HEK293 (cell line): ENCODE results near the gene MECP2.

Experiments used
- CTCF ChIA-PET: fragments of 350-600 bp; formaldehyde crosslinking; extraction: SDS; loops from one replicate; lab custom pipeline; 2021; ENCODE audit warnings: antibody characterized with exemption; lab: Yijun Ruan, JAX
- POLR2A ChIA-PET: fragments of 300-600 bp; formaldehyde crosslinking; extraction: SDS; loops from one replicate; lab custom pipeline; 2020; ENCODE audit warnings: antibody characterized with exemption, inconsistent platforms; lab: Yijun Ruan, JAX
- H3K27ac ChIP-seq: fragments of 200-500 bp; sonication (Bioruptor generic); 2 replicates; pipeline ENCODE4 v1.5.1; 2014; ENCODE audit warnings: low read depth, low read length, control low read depth, inconsistent platforms; ENCODE audit errors: extremely low read depth
- H3K36me3 ChIP-seq, 2 experiments: fragments of 200-500 bp in 1 of 2; sonication (Bioruptor generic) in 1 of 2; 1 replicate in 1 of 2; 2 replicates in 1 of 2; pipeline ENCODE4 v1.5.1; 2014 to 2017; ENCODE audit warnings: inconsistent platforms in 2 of 2, low read length in 2 of 2; ENCODE audit not compliant: control insufficient read depth in 2 of 2, insufficient read depth in 1 of 2
- H3K4me1 ChIP-seq: fragments of 200-500 bp; sonication (Bioruptor generic); 2 replicates; pipeline ENCODE4 v1.5.1; 2014; ENCODE audit warnings: mild to moderate bottlenecking, low read length, inconsistent platforms; ENCODE audit not compliant: control insufficient read depth, insufficient read depth
- H3K4me3 ChIP-seq: 2 replicates; pipeline ENCODE4 v1.5.1; 2011; ENCODE audit warnings: low read depth, mild to moderate bottlenecking, control low read depth, low read length, moderate library complexity
- H3K9me3 ChIP-seq: fragments of 200-500 bp; sonication (Bioruptor generic); 2 replicates; pipeline ENCODE4 v1.5.1; 2014; ENCODE audit warnings: low read depth, low read length, inconsistent platforms; ENCODE audit not compliant: control insufficient read depth, insufficient read depth
- KLF1 ChIP-seq: fragments of 450-650 bp; formaldehyde crosslinking; IDR thresholded peaks from 2 replicates; pipeline ENCODE4 v1.5.1; 2016; ENCODE audit warnings: missing biosample characterization, missing genetic modification characterization
- PRDM6 ChIP-seq: fragments of 450-650 bp; formaldehyde crosslinking; IDR thresholded peaks from 2 replicates; pipeline ENCODE4 v1.5.1; 2017; ENCODE audit warnings: missing biosample characterization, missing genetic modification characterization
- RBAK ChIP-seq: fragments of 450-650 bp; formaldehyde crosslinking; IDR thresholded peaks from 2 replicates; pipeline ENCODE4 v1.5.1; 2016; ENCODE audit warnings: missing biosample characterization, missing genetic modification characterization
- SP7 ChIP-seq: fragments of 450-650 bp; formaldehyde crosslinking; IDR thresholded peaks from 2 replicates; pipeline ENCODE4 v1.5.1; 2016; ENCODE audit warnings: missing biosample characterization, missing genetic modification characterization
- ZBTB7A ChIP-seq: fragments of 450-650 bp; formaldehyde crosslinking; IDR thresholded peaks from 2 replicates; pipeline ENCODE4 v1.5.1; 2016; ENCODE audit warnings: low read depth, missing biosample characterization, missing genetic modification characterization
- ZNF148 ChIP-seq: fragments of 450-650 bp; formaldehyde crosslinking; IDR thresholded peaks from 2 replicates; pipeline ENCODE4 v1.5.0; 2017; ENCODE audit warnings: missing biosample characterization, missing genetic modification characterization, borderline replicate concordance
- ZNF157 ChIP-seq: fragments of 450-650 bp; formaldehyde crosslinking; IDR thresholded peaks from 2 replicates; pipeline ENCODE4 v1.5.1; 2016; ENCODE audit warnings: missing biosample characterization, missing genetic modification characterization
- ZNF174 ChIP-seq: fragments of 450-650 bp; formaldehyde crosslinking; IDR thresholded peaks from 2 replicates; pipeline ENCODE4 v1.5.0; 2017; ENCODE audit warnings: missing biosample characterization, mild to moderate bottlenecking, missing genetic modification characterization
- ZNF280C ChIP-seq: fragments of 450-650 bp; formaldehyde crosslinking; IDR thresholded peaks from 2 replicates; pipeline ENCODE4 v1.5.1; 2016; ENCODE audit warnings: missing biosample characterization, missing genetic modification characterization
- ZNF366 ChIP-seq: fragments of 450-650 bp; formaldehyde crosslinking; conservative IDR thresholded peaks from 2 replicates; pipeline ENCODE4 v1.5.1; 2016; ENCODE audit warnings: missing biosample characterization, missing genetic modification characterization
- ZNF37A ChIP-seq: fragments of 450-650 bp; IDR thresholded peaks from 2 replicates; pipeline ENCODE4 v1.5.1; 2018; ENCODE audit warnings: missing biosample characterization, missing genetic modification characterization
- ZNF510 ChIP-seq: fragments of 450-650 bp; formaldehyde crosslinking; IDR thresholded peaks from 2 replicates; pipeline ENCODE4 v1.5.1; 2018; ENCODE audit warnings: mild to moderate bottlenecking, missing genetic modification characterization, missing biosample characterization; ENCODE audit not compliant: insufficient replicate concordance
- ZNF514 ChIP-seq: fragments of 450-650 bp; formaldehyde crosslinking; IDR thresholded peaks from 2 replicates; pipeline ENCODE4 v1.5.1; 2016; ENCODE audit warnings: missing biosample characterization, missing genetic modification characterization
- ZNF558 ChIP-seq: fragments of 450-650 bp; formaldehyde crosslinking; IDR thresholded peaks from 2 replicates; pipeline ENCODE4 v1.5.1; 2016; ENCODE audit warnings: missing biosample characterization, missing genetic modification characterization
- ZNF624 ChIP-seq: fragments of 450-650 bp; formaldehyde crosslinking; IDR thresholded peaks from 2 replicates; pipeline ENCODE4 v1.5.1; 2017; ENCODE audit warnings: missing biosample characterization, missing genetic modification characterization
- ZNF629 ChIP-seq: fragments of 450-650 bp; formaldehyde crosslinking; IDR thresholded peaks from 2 replicates; pipeline ENCODE4 v1.5.1; 2017; ENCODE audit warnings: missing biosample characterization, missing genetic modification characterization

Gene MECP2

GRCh38 chrX:154004315-154004714 lies 93.2 kb downstream of the MECP2 start:
- CTCF ChIA-PET, result interaction anchor here (0.5 to 4.0 kb wide), 3 partner anchors 9 to 47 kb away, joined by 3 to 29 read pairs (median 3); no protein-coding TSS in a partner anchor
- Histone ChIP-seq H3K36me3 (peaks cover 0 to 8% of the 10 kb centered on the region in 2 experiments; a peak in 2 of 3 replicates), H3K9me3 (no peaks in the 10 kb centered on the region), H3K4me3 (no peak overlapping the region), H3K4me1 (no peaks in the 10 kb centered on the region), H3K27ac (no peak overlapping the region)
- POLR2A ChIA-PET, result interaction anchor here (1.3 kb wide), 1 partner anchor 14 kb away, joined by 5 read pairs; no protein-coding TSS in a partner anchor
- TF ChIP-seq ZBTB7A (tag by site-specific recombination), result no peak
- no peak for TF ChIP-seq ZNF510 (tag by site-specific recombination)
- TF ChIP-seq ZNF280C (tag by site-specific recombination), result no peak
- TF ChIP-seq ZNF157, result no peak
- no peak for TF ChIP-seq PRDM6
- TF ChIP-seq SP7 (tag by site-specific recombination), result no peak
- TF ChIP-seq RBAK (tag by site-specific recombination), result no peak
- no peak for TF ChIP-seq ZNF366 (tag by site-specific recombination)

- Histone ChIP-seq H3K4me1 (no peaks in the 10 kb centered on the region), H3K9me3 (no peaks in the 10 kb centered on the region), H3K27ac (no peak overlapping the region), H3K4me3 (no peak overlapping the region), H3K36me3 (peaks cover 0 to 3% of the 10 kb centered on the region in 2 experiments; a peak in 2 of 3 replicates)
- ChIA-PET POLR2A (no interaction called here), CTCF (interaction anchor here (0.6 to 4.0 kb wide), 2 partner anchors 11 to 443 kb away, joined by 3 to 29 read pairs; no protein-coding TSS in a partner anchor)
- TF ChIP-seq KLF1 (tag by site-specific recombination) (peak; percentile 52), ZNF37A (no peak)
Observed at GRCh38 chrX:154002215-154002719, 95.2 kb downstream of the MECP2 start.

GRCh38 chrX:154000051-154000450 lies 97.5 kb downstream of the MECP2 start:
- TF ChIP-seq ZNF174 (tag by site-specific recombination) (no peak), ZNF558 (tag by site-specific recombination) (no peak), ZNF148 (tag by site-specific recombination) (no peak), ZNF629 (tag by site-specific recombination) (no peak), ZNF514 (tag by site-specific recombination) (no peak), ZNF624 (no peak)
- Histone ChIP-seq H3K4me3 (no peak overlapping the region), H3K9me3 (no peaks in the 10 kb centered on the region), H3K27ac (no peak overlapping the region), H3K4me1 (no peaks in the 10 kb centered on the region), H3K36me3 (no peaks in the 10 kb centered on the region)
- ChIA-PET CTCF (interaction anchor here (0.6 to 1.5 kb wide), 4 partner anchors 13 to 1149 kb away, joined by 3 to 9 read pairs (median 3); no protein-coding TSS in a partner anchor), POLR2A (interaction anchor here (0.7 kb wide), 1 partner anchor 74 kb away, joined by 4 read pairs; no protein-coding TSS in a partner anchor)
